HEK293 (cell line): ENCODE data around the gene ZNF614.

ENCODE experiments used
- CTCF ChIA-PET: fragments of 350-600 bp; formaldehyde crosslinking; extraction: SDS; loops from one replicate; lab custom pipeline; 2021; ENCODE audit warnings: antibody characterized with exemption; lab: Yijun Ruan, JAX
- POLR2A ChIA-PET: fragments of 300-600 bp; formaldehyde crosslinking; extraction: SDS; loops from one replicate; lab custom pipeline; 2020; ENCODE audit warnings: antibody characterized with exemption, inconsistent platforms; lab: Yijun Ruan, JAX
- H3K27ac ChIP-seq: fragments of 200-500 bp; sonication (Bioruptor generic); 2 replicates; pipeline ENCODE4 v1.5.1; 2014; ENCODE audit warnings: low read depth, low read length, control low read depth, inconsistent platforms; ENCODE audit errors: extremely low read depth
- H3K36me3 ChIP-seq, 2 experiments: fragments of 200-500 bp in 1 of 2; sonication (Bioruptor generic) in 1 of 2; 1 replicate in 1 of 2; 2 replicates in 1 of 2; pipeline ENCODE4 v1.5.1; 2014 to 2017; ENCODE audit warnings: inconsistent platforms in 2 of 2, low read length in 2 of 2; ENCODE audit not compliant: control insufficient read depth in 2 of 2, insufficient read depth in 1 of 2
- H3K4me1 ChIP-seq: fragments of 200-500 bp; sonication (Bioruptor generic); 2 replicates; pipeline ENCODE4 v1.5.1; 2014; ENCODE audit warnings: mild to moderate bottlenecking, low read length, inconsistent platforms; ENCODE audit not compliant: control insufficient read depth, insufficient read depth
- H3K4me3 ChIP-seq: 2 replicates; pipeline ENCODE4 v1.5.1; 2011; ENCODE audit warnings: low read depth, mild to moderate bottlenecking, control low read depth, low read length, moderate library complexity
- H3K9me3 ChIP-seq: fragments of 200-500 bp; sonication (Bioruptor generic); 2 replicates; pipeline ENCODE4 v1.5.1; 2014; ENCODE audit warnings: low read depth, low read length, inconsistent platforms; ENCODE audit not compliant: control insufficient read depth, insufficient read depth
- BCL11A ChIP-seq: fragments of 450-650 bp; formaldehyde crosslinking; IDR thresholded peaks from 2 replicates; pipeline ENCODE4 v1.5.1; 2016; ENCODE audit warnings: low read depth, missing biosample characterization, missing genetic modification characterization
- FEZF1 ChIP-seq: fragments of 450-650 bp; formaldehyde crosslinking; IDR thresholded peaks from 2 replicates; pipeline ENCODE4 v1.5.1; 2016; ENCODE audit warnings: missing biosample characterization, missing genetic modification characterization
- GLI2 ChIP-seq: fragments of 450-650 bp; formaldehyde crosslinking; IDR thresholded peaks from 2 replicates; pipeline ENCODE4; 2017; ENCODE audit warnings: missing biosample characterization, missing genetic modification characterization, low read depth, borderline replicate concordance
- KLF7 ChIP-seq: fragments of 450-650 bp; formaldehyde crosslinking; IDR thresholded peaks from 2 replicates; pipeline ENCODE4 v1.5.1; 2016; ENCODE audit warnings: missing biosample characterization, missing genetic modification characterization, borderline replicate concordance
- OSR2 ChIP-seq: fragments of 450-650 bp; formaldehyde crosslinking; IDR thresholded peaks from 2 replicates; pipeline ENCODE4 v1.5.1; 2016; ENCODE audit warnings: missing biosample characterization, missing genetic modification characterization
- PBX3 ChIP-seq: sonication (generic); formaldehyde crosslinking; IDR thresholded peaks from 2 replicates; pipeline ENCODE4 v1.8.1; 2022; ENCODE audit warnings: mild to moderate bottlenecking, moderate library complexity, missing genetic modification reagents
- PRDM1 ChIP-seq: fragments of 450-650 bp; formaldehyde crosslinking; IDR thresholded peaks from 2 replicates; pipeline ENCODE4; 2016; ENCODE audit warnings: missing biosample characterization, missing genetic modification characterization
- SETDB1 ChIP-seq: IDR thresholded peaks from one replicate; pipeline ENCODE4 v1.6.1; 2017; ENCODE audit warnings: mild to moderate bottlenecking, low read length, moderate library complexity, mixed read lengths; ENCODE audit not compliant: insufficient read length
- TRIM28 ChIP-seq: IDR thresholded peaks from 2 replicates; pipeline ENCODE4 v1.6.1; 2011; ENCODE audit warnings: low read length, control low read depth, borderline replicate concordance
- ZFP69B ChIP-seq: fragments of 450-650 bp; formaldehyde crosslinking; IDR thresholded peaks from 2 replicates; pipeline ENCODE4 v1.5.1; 2016; ENCODE audit warnings: missing biosample characterization, missing genetic modification characterization
- ZNF169 ChIP-seq: fragments of 450-650 bp; formaldehyde crosslinking; IDR thresholded peaks from 2 replicates; pipeline ENCODE4 v1.5.1; 2016; ENCODE audit warnings: missing biosample characterization, missing genetic modification characterization
- ZNF175 ChIP-seq: fragments of 450-650 bp; formaldehyde crosslinking; IDR thresholded peaks from 2 replicates; pipeline ENCODE4 v1.5.1; 2016; ENCODE audit warnings: missing biosample characterization, missing genetic modification characterization
- ZNF248 ChIP-seq: fragments of 450-650 bp; formaldehyde crosslinking; IDR thresholded peaks from 2 replicates; pipeline ENCODE4 v1.5.1; 2017; ENCODE audit warnings: missing biosample characterization, missing genetic modification characterization
- ZNF266 ChIP-seq: fragments of 450-650 bp; formaldehyde crosslinking; IDR thresholded peaks from 2 replicates; pipeline ENCODE4 v1.5.1; 2016; ENCODE audit warnings: missing biosample characterization, missing genetic modification characterization, low read depth
- ZNF324 ChIP-seq: fragments of 450-650 bp; formaldehyde crosslinking; IDR thresholded peaks from 2 replicates; pipeline ENCODE4 v1.5.1; 2016; ENCODE audit warnings: missing biosample characterization, missing genetic modification characterization
- ZNF394 ChIP-seq: fragments of 450-650 bp; formaldehyde crosslinking; IDR thresholded peaks from 2 replicates; pipeline ENCODE4 v1.5.1; 2016; ENCODE audit warnings: missing biosample characterization, missing genetic modification characterization, mild to moderate bottlenecking, moderate library complexity, borderline replicate concordance
- ZNF426 ChIP-seq: fragments of 450-650 bp; formaldehyde crosslinking; IDR thresholded peaks from 2 replicates; pipeline ENCODE4 v1.5.1; 2017; ENCODE audit warnings: missing biosample characterization, missing genetic modification characterization, mild to moderate bottlenecking, inconsistent platforms, moderate library complexity
- ZNF501 ChIP-seq: fragments of 450-650 bp; formaldehyde crosslinking; IDR thresholded peaks from 2 replicates; pipeline ENCODE4 v1.5.1; 2016; ENCODE audit warnings: missing biosample characterization, missing genetic modification characterization
- ZNF510 ChIP-seq: fragments of 450-650 bp; formaldehyde crosslinking; IDR thresholded peaks from 2 replicates; pipeline ENCODE4 v1.5.1; 2018; ENCODE audit warnings: mild to moderate bottlenecking, missing genetic modification characterization, missing biosample characterization; ENCODE audit not compliant: insufficient replicate concordance
- ZNF521 ChIP-seq: fragments of 450-650 bp; formaldehyde crosslinking; IDR thresholded peaks from 2 replicates; pipeline ENCODE4 v1.5.1; 2017; ENCODE audit warnings: missing biosample characterization, mild to moderate bottlenecking, missing genetic modification characterization
- ZNF561 ChIP-seq: fragments of 450-650 bp; IDR thresholded peaks from 2 replicates; pipeline ENCODE4 v1.5.1; 2018; ENCODE audit warnings: missing biosample characterization, missing genetic modification characterization, borderline replicate concordance
- ZNF626 ChIP-seq: fragments of 450-650 bp; sonication (Bioruptor Pico); formaldehyde crosslinking; IDR thresholded peaks from 2 replicates; pipeline ENCODE4 v1.5.1; 2018; ENCODE audit warnings: missing biosample characterization, missing genetic modification characterization, inconsistent platforms
- TF ChIP-seq, protein P1 (sequence below): fragments of 450-650 bp; formaldehyde crosslinking; IDR thresholded peaks from 2 replicates; pipeline ENCODE4 v1.5.1; 2016; ENCODE audit warnings: missing biosample characterization, missing genetic modification characterization
- TF ChIP-seq, protein P2 (sequence below): fragments of 450-650 bp; formaldehyde crosslinking; IDR thresholded peaks from 2 replicates; pipeline ENCODE4 v1.5.0; 2017; ENCODE audit warnings: missing biosample characterization, missing genetic modification characterization, borderline replicate concordance
- TF ChIP-seq, protein P3 (sequence below): fragments of 450-650 bp; formaldehyde crosslinking; IDR thresholded peaks from 2 replicates; pipeline ENCODE4 v1.5.1; 2016; ENCODE audit warnings: missing biosample characterization, missing genetic modification characterization

ZNF614 gene

DNA sequence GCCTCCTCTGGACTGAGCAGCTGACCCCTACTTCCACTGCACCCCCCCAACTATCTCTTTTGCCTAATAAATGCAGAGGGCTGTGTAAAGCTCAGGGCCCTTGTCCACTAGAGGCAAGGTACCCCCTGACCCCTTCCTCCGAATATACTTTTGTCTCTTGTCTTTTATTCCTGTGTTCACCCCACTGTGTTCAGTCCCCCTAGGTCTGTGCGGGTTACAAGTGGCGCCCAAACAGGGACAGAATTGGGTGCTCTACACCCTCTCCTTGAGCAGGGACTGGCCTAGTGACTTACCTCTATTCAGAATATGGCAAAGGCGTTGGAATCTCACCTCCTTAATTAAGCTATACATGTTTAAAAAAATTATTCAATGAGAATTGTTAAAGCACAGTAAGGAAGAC, 56.6 kb downstream of the ZNF614 start:
- Histone ChIP-seq H3K4me3 (no peak overlapping the region), H3K27ac (no peak overlapping the region), H3K4me1 (no peaks in the 10 kb centered on the region), H3K9me3 (peaks cover 4% of the 10 kb centered on the region; the same call in 1 of the 2 replicates), H3K36me3 (peaks cover 46 to 72% of the 10 kb centered on the region in 2 experiments)
- TF ChIP-seq TRIM28 (peak; percentile 88; the same call in 1 of the 2 replicates), ZNF324 (tag by site-specific recombination) (no peak), ZNF626 (tag by site-specific recombination) (peak; percentile 77), SETDB1 (peak; percentile 80), ZNF248 (no peak), ZNF426 (tag by site-specific recombination) (no peak), ZNF510 (tag by site-specific recombination) (peak; percentile 39)
- TF ChIP-seq, protein P1, sequence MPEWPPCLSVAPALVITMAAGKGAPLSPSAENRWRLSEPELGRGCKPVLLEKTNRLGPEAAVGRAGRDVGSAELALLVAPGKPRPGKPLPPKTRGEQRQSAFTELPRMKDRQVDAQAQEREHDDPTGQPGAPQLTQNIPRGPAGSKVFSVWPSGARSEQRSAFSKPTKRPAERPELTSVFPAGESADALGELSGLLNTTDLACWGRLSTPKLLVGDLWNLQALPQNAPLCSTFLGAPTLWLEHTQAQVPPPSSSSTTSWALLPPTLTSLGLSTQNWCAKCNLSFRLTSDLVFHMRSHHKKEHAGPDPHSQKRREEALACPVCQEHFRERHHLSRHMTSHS (tag by site-specific recombination) = no peak
- CTCF ChIA-PET = no interaction called here
- POLR2A ChIA-PET = no interaction called here

DNA sequence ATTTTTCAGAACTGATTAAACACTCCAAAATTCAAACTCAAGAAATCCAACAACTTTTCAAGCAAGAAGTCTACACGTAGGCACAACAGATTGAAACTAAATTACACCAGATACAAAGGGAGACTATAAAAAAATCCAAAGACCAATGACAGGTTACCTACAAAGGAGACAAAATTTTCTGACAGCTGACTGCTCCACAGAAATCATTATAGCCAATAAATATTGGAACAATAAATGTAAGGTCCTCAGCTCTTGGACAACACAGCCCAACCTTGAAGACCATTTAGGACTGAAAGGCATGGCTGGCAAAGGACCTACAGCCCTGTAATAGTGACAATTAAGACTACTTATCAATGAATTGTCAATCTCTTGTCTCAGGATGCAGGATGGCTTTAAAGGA, 57.5 kb downstream of the ZNF614 start:
- no peaks in the 10 kb centered on the region for H3K4me1 ChIP-seq
- no peak overlapping the region for H3K27ac ChIP-seq
- peaks cover 55 to 81% of the 10 kb centered on the region in 2 experiments for H3K36me3 ChIP-seq
- H3K4me3 ChIP-seq = no peak overlapping the region
- ChIA-PET POLR2A (no interaction called here), CTCF (no interaction called here)
- H3K9me3 ChIP-seq = peaks cover 4% of the 10 kb centered on the region; the same call in 1 of the 2 replicates
- TF ChIP-seq KLF7 (tag by site-specific recombination) (no peak), ZNF561 (tag by site-specific recombination) (no peak), PRDM1 (no peak)
- TF ChIP-seq, protein P2, sequence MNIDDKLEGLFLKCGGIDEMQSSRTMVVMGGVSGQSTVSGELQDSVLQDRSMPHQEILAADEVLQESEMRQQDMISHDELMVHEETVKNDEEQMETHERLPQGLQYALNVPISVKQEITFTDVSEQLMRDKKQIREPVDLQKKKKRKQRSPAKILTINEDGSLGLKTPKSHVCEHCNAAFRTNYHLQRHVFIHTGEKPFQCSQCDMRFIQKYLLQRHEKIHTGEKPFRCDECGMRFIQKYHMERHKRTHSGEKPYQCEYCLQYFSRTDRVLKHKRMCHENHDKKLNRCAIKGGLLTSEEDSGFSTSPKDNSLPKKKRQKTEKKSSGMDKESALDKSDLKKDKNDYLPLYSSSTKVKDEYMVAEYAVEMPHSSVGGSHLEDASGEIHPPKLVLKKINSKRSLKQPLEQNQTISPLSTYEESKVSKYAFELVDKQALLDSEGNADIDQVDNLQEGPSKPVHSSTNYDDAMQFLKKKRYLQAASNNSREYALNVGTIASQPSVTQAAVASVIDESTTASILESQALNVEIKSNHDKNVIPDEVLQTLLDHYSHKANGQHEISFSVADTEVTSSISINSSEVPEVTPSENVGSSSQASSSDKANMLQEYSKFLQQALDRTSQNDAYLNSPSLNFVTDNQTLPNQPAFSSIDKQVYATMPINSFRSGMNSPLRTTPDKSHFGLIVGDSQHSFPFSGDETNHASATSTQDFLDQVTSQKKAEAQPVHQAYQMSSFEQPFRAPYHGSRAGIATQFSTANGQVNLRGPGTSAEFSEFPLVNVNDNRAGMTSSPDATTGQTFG = no peak

DNA sequence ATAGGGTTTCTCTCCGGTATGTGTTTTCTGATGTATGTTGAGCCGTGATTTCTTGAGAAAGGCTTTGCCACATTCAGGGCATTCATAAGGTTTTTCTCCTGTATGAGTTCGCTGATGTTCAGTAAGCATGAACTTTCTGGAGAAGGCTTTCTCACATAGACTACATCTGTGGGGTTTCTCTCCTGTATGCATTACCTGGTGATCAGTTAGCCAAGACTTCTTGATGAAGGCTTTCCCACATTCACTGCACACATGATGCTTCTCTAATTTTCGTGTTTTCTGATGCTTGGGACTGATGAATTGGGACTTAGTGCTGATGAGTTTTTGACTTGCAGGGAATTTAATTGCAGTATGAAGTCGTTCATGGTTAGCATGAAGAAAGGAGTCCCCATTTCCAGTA, 62.6 kb downstream of the ZNF614 start:
- POLR2A ChIA-PET = no interaction called here
- no peaks in the 10 kb centered on the region; the same call in 1 of the 2 replicates for H3K9me3 ChIP-seq
- no peak overlapping the region for H3K27ac ChIP-seq
- TF ChIP-seq ZNF266 (tag by site-specific recombination) (no peak), GLI2 (tag by site-specific recombination) (no peak), ZFP69B (tag by site-specific recombination) (no peak), ZNF501 (tag by site-specific recombination) (no peak), BCL11A (tag by site-specific recombination) (no peak), ZNF169 (tag by site-specific recombination) (no peak), ZNF394 (tag by site-specific recombination) (no peak), FEZF1 (tag by site-specific recombination) (no peak), PBX3 (no peak), OSR2 (tag by site-specific recombination) (no peak), ZNF521 (tag by site-specific recombination) (no peak), ZNF175 (no peak)
- TF ChIP-seq, protein P3, sequence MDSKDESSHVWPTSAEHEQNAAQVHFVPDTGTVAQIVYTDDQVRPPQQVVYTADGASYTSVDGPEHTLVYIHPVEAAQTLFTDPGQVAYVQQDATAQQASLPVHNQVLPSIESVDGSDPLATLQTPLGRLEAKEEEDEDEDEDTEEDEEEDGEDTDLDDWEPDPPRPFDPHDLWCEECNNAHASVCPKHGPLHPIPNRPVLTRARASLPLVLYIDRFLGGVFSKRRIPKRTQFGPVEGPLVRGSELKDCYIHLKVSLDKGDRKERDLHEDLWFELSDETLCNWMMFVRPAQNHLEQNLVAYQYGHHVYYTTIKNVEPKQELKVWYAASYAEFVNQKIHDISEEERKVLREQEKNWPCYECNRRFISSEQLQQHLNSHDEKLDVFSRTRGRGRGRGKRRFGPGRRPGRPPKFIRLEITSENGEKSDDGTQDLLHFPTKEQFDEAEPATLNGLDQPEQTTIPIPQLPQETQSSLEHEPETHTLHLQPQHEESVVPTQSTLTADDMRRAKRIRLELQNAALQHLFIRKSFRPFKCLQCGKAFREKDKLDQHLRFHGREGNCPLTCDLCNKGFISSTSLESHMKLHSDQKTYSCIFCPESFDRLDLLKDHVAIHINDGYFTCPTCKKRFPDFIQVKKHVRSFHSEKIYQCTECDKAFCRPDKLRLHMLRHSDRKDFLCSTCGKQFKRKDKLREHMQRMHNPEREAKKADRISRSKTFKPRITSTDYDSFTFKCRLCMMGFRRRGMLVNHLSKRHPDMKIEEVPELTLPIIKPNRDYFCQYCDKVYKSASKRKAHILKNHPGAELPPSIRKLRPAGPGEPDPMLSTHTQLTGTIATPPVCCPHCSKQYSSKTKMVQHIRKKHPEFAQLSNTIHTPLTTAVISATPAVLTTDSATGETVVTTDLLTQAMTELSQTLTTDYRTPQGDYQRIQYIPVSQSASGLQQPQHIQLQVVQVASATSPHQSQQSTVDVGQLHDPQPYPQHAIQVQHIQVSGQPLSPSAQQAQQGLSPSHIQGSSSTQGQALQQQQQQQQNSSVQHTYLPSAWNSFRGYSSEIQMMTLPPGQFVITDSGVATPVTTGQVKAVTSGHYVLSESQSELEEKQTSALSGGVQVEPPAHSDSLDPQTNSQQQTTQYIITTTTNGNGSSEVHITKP = no peak
- TF ChIP-seq, all 188 proteins: peak for 0
- peaks cover 32 to 53% of the 10 kb centered on the region in 2 experiments for H3K36me3 ChIP-seq
- CTCF ChIA-PET = no interaction called here
- H3K4me1 ChIP-seq = no peaks in the 10 kb centered on the region
- no peak overlapping the region for H3K4me3 ChIP-seq
